ENCODE measurements around the gene FABP3. TPM values are rescaled to one million over a fixed set of nuclear protein-coding genes. Genes with fewer than 3 reads are reported as not detected.

The FABP3 gene
- total and polyA plus RNA-seq, 10 of the 15 experiments (the other 5 are each of a cell fraction or from before 2014, with no cell fraction given) = 0.36 to 1.2 (median 0.67) TPM; not detected in 2

DNA sequence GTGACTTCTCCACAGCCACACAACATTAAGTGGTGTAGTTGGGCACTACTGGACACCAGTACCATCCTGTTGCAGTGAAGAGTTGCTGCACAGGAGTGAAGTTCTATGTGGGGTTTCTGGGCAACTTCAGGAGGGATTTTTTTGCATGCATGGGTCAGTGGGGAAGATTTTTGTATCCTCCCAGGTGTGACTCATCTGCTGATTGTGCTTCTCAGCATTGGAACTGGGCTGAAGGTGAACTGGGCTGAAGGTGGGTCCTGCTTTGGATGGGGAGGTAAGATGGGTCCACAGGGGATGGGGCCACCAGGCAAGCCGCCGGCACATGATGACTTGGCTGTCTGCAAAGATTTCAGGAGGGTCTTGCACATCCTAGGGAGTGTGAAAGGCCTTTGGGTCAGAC is 42.8 kb upstream of the FABP3 start:
- ATAC-seq = no peak
- no peak overlapping the region for H3K27ac ChIP-seq (ENCODE audit: control insufficient read depth, insufficient read depth)
- no peak overlapping the region for H3K9ac ChIP-seq (ENCODE audit: control insufficient read depth, insufficient read depth, low read length)
- no peak for FAIRE-seq
- no peaks in the 10 kb centered on the region for H3K36me3 ChIP-seq (ENCODE audit: control insufficient read depth in 2 of 2, insufficient read depth in 2 of 2, low read length in 1 of 2)
- no peak for DNase-seq (ENCODE audit: low read depth, low spot score)
- in situ Hi-C loops (cut with MboI) (no loop called here), intact Hi-C loops (cut with micrococcal nuclease; ENCODE audit: unreplicated experiment) (no loop called here)
- H2AFZ ChIP-seq (ENCODE audit: control insufficient read depth, low read depth, low read length) = no peak overlapping the region
- ChIA-PET CTCF (interaction anchor here (0.7 to 1.5 kb wide), 2 partner anchors 21 to 133 kb away, joined by 3 to 4 read pairs; no protein-coding TSS in a partner anchor), RAD21 (ENCODE audit: unreplicated experiment) (no interaction called here), POLR2A (no interaction called here), SMC1A (ENCODE audit: uncharacterized antibody, unreplicated experiment) (interaction anchor here (9.5 kb wide), 1 partner anchor 22 kb away, joined by 132 read pairs; no protein-coding TSS in a partner anchor)
- no peaks in the 10 kb centered on the region for H4K20me1 ChIP-seq (ENCODE audit: control insufficient read depth, insufficient read depth)
- no peaks in the 10 kb centered on the region for H3K79me2 ChIP-seq (ENCODE audit: control insufficient read depth, insufficient read depth, low read length)
- H3K4me2 ChIP-seq (ENCODE audit: control insufficient read depth, insufficient read depth) = no peak overlapping the region
- peaks cover 2 to 10% of the 10 kb centered on the region in 2 experiments; a peak in 3 of 4 replicates for H3K27me3 ChIP-seq (replicated peaks in 1 of 2; ENCODE audit: control insufficient read depth in 2 of 2, insufficient read depth in 2 of 2, low read length in 1 of 2)
- no peak overlapping the region for H3K4me3 ChIP-seq
- WGBS (ENCODE audit: insufficient coverage, insufficient replicate concordance, low lambda C conversion rate, missing lambda C conversion rate) = 64% methylated on average over 2 of the region's 2 CpGs
- H3K9me3 ChIP-seq (replicated peaks; ENCODE audit: control insufficient read depth, insufficient read depth, low read length) = no peaks in the 10 kb centered on the region
- peaks cover 5% of the 10 kb centered on the region; the same call in 1 of the 2 replicates for H3K4me1 ChIP-seq (ENCODE audit: control insufficient read depth, insufficient read depth, low read length)
- BruUV-seq (replicated peaks) = no TSS peak
- TF ChIP-seq SPI1 (IDR thresholded peaks at IDR 0.05; ENCODE audit: borderline replicate concordance, insufficient read depth, low read depth, low read length) (no peak), KDM1A (IDR thresholded peaks at IDR 0.05; ENCODE audit: borderline replicate concordance) (no peak), BHLHE40 (IDR thresholded peaks at IDR 0.05; ENCODE audit: borderline replicate concordance in 1 of 2, low read depth in 2 of 2, low read length in 1 of 2) (no peak), ESRRA (IDR thresholded peaks at IDR 0.05; ENCODE audit: low read length) (no peak), HDAC6 (IDR thresholded peaks at IDR 0.05; ENCODE audit: unreplicated experiment) (no peak), ZZZ3 (IDR thresholded peaks at IDR 0.05; ENCODE audit: control insufficient read depth, insufficient read length, low read depth) (no peak), E4F1 (IDR thresholded peaks at IDR 0.05; ENCODE audit: borderline replicate concordance, partially characterized antibody) (no peak), SIX5 (IDR thresholded peaks at IDR 0.05; ENCODE audit: low read depth, low read length, severe bottlenecking) (no peak), KLF5 (IDR thresholded peaks at IDR 0.05; ENCODE audit: partially characterized antibody) (no peak), CTCF (IDR thresholded peaks at IDR 0.05 in 2 of 3, conservative IDR thresholded peaks at IDR 0.05 in 1 of 3; ENCODE audit: control insufficient read depth in 2 of 3, extremely low read depth in 1 of 3, insufficient read depth in 1 of 3, low read depth in 3 of 3, low read length in 3 of 3) (no peak), SP1 (IDR thresholded peaks at IDR 0.05; ENCODE audit: low read depth, low read length) (no peak)
- TF ChIP-seq, protein P1, sequence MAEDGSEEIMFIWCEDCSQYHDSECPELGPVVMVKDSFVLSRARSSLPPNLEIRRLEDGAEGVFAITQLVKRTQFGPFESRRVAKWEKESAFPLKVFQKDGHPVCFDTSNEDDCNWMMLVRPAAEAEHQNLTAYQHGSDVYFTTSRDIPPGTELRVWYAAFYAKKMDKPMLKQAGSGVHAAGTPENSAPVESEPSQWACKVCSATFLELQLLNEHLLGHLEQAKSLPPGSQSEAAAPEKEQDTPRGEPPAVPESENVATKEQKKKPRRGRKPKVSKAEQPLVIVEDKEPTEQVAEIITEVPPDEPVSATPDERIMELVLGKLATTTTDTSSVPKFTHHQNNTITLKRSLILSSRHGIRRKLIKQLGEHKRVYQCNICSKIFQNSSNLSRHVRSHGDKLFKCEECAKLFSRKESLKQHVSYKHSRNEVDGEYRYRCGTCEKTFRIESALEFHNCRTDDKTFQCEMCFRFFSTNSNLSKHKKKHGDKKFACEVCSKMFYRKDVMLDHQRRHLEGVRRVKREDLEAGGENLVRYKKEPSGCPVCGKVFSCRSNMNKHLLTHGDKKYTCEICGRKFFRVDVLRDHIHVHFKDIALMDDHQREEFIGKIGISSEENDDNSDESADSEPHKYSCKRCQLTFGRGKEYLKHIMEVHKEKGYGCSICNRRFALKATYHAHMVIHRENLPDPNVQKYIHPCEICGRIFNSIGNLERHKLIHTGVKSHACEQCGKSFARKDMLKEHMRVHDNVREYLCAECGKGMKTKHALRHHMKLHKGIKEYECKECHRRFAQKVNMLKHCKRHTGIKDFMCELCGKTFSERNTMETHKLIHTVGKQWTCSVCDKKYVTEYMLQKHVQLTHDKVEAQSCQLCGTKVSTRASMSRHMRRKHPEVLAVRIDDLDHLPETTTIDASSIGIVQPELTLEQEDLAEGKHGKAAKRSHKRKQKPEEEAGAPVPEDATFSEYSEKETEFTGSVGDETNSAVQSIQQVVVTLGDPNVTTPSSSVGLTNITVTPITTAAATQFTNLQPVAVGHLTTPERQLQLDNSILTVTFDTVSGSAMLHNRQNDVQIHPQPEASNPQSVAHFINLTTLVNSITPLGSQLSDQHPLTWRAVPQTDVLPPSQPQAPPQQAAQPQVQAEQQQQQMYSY (CRISPR knock-in tag; IDR thresholded peaks at IDR 0.05) = no peak

All from GM12878 (cell line).